ENCODE data around the gene STOM. TPM values are rescaled to one million over a fixed set of nuclear protein-coding genes. Genes with fewer than 3 reads are reported as not detected.

Gene STOM
- total RNA-seq, 1 donor: 114 TPM

DNA sequence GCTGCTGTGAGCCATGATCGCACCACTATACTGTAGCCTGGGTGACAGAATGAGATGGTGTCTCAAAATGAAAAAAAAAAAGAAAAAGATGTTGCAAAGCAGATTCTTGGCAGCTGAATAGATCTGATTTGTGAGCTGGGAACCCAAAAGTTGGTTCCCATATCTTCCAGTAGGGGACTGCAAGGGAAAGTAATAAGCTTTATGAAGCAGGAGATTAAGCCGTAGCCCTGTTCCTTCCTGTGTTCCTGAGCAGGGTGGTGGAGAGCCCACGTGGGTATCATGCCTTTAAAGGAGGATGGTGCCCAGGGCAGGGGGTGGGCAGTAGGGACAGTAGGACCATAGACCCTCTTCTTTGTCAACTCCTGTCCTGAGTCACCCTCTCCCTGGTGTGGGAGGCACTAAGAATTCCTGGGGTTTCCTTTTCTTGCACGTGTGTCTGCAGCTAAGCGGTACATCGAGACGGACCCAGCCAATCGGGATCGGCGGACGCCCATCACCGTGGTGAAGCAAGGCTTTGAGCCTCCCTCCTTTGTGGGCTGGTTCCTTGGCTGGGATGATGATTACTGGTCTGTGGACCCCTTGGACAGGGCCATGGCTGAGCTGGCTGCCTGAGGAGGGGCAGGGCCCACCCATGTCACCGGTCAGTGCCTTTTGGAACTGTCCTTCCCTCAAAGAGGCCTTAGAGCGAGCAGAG, 37.9 kb downstream of the STOM start:
- Histone ChIP-seq H3K4me2 (ENCODE audit: insufficient read depth, low read length) (peak overlapping the region; percentile 48), H3K36me3 (ENCODE audit: insufficient read depth, low read length) (peaks cover 76% of the 10 kb centered on the region), H2AFZ (ENCODE audit: low read length) (no peak overlapping the region), H4K20me1 (ENCODE audit: insufficient read depth, low read length) (peaks cover 3% of the 10 kb centered on the region), H3K9me3 (ENCODE audit: low read depth, low read length) (no peaks in the 10 kb centered on the region), H3K4me1 (ENCODE audit: insufficient read depth, low read length) (peaks cover 27% of the 10 kb centered on the region), H3K4me3 (ENCODE audit: insufficient read depth, low read length) (no peak overlapping the region), H3K79me2 (ENCODE audit: insufficient read depth, low read length) (no peaks in the 10 kb centered on the region), H3K27ac (ENCODE audit: low read depth, low read length) (peak overlapping the region; percentile 71), H3K27me3 (ENCODE audit: insufficient read depth, low read length) (no peaks in the 10 kb centered on the region)
- peak; percentile 93 for DNase-seq (ENCODE audit: insufficient read length, low spot score, missing footprints)
- TF ChIP-seq, protein P1, sequence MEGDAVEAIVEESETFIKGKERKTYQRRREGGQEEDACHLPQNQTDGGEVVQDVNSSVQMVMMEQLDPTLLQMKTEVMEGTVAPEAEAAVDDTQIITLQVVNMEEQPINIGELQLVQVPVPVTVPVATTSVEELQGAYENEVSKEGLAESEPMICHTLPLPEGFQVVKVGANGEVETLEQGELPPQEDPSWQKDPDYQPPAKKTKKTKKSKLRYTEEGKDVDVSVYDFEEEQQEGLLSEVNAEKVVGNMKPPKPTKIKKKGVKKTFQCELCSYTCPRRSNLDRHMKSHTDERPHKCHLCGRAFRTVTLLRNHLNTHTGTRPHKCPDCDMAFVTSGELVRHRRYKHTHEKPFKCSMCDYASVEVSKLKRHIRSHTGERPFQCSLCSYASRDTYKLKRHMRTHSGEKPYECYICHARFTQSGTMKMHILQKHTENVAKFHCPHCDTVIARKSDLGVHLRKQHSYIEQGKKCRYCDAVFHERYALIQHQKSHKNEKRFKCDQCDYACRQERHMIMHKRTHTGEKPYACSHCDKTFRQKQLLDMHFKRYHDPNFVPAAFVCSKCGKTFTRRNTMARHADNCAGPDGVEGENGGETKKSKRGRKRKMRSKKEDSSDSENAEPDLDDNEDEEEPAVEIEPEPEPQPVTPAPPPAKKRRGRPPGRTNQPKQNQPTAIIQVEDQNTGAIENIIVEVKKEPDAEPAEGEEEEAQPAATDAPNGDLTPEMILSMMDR (IDR thresholded peaks at IDR 0.05; ENCODE audit: extremely low read depth, low read depth, low read length): peak; percentile 65

DNA sequence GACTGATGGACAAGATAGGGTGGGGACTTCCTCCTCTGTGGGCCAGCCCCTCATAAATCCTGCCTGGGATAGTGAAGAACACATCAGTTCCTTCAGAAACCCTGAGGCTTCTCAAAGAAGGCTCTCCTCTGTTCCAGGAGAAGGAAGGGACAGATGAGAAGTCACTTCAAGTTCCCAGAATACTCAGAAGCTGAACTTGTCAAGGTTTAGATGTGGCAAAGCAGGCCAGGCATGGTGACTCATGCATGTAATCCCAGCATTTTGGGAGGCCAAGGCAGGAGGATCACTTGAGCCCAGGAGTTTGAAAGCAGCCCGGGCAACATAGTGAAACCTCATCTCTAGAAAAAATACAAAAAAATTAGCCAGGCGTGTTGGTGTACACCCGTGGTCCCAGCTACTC, 38.5 kb downstream of the STOM start:
- H3K27me3 ChIP-seq (ENCODE audit: insufficient read depth, low read length): no peaks in the 10 kb centered on the region
- peaks cover 3% of the 10 kb centered on the region for H4K20me1 ChIP-seq (ENCODE audit: insufficient read depth, low read length)
- H3K79me2 ChIP-seq (ENCODE audit: insufficient read depth, low read length): no peaks in the 10 kb centered on the region
- H3K4me2 ChIP-seq (ENCODE audit: insufficient read depth, low read length): no peak overlapping the region
- H3K27ac ChIP-seq (ENCODE audit: low read depth, low read length): peak overlapping the region; percentile 71
- peaks cover 78% of the 10 kb centered on the region for H3K36me3 ChIP-seq (ENCODE audit: insufficient read depth, low read length)
- H3K4me3 ChIP-seq (ENCODE audit: insufficient read depth, low read length): no peak overlapping the region
- peaks cover 32% of the 10 kb centered on the region for H3K4me1 ChIP-seq (ENCODE audit: insufficient read depth, low read length)
- DNase-seq (ENCODE audit: insufficient read length, low spot score, missing footprints): no peak
- TF ChIP-seq, protein P1 (IDR thresholded peaks at IDR 0.05; ENCODE audit: extremely low read depth, low read depth, low read length): no peak
- H2AFZ ChIP-seq (ENCODE audit: low read length): no peak overlapping the region
- no peaks in the 10 kb centered on the region for H3K9me3 ChIP-seq (ENCODE audit: low read depth, low read length)

DNA sequence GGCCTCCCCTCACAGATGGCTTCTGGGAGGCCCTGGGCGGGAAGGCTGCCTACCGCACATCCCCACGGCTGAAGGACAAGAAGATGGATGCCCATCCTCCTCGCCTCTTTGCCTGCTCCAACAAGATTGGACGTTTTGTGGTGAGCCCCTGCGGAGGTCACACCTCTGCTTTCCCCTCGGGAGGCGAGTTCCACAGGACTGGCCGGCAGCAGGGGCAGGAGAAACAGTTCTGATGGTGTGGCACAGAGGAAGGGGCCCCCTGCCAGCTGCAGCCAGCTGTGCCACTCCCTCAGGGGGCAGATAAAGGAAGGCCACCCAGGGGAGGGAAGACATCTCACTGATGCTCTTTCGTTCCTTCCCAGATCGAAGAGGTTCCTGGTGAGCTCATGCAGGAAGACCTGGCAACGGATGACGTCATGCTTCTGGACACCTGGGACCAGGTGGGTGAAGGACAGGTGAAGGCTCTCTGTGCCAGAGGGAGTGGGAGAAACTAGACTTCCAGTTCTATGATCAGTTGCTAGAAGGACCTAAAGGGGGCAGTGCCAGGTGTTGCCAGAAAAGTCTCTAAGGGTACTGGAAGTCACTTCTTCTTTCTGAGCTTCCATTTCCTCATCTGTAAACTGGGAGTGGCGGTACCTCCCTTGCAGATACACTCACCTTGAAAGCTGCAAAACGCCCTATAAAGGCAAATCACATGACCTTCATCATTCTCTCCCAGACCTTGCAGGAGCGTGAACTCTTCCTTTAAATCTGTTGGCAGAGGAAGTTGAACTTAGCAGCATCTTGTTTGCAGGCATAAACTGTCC, 41.0 kb downstream of the STOM start:
- no peak for DNase-seq (ENCODE audit: insufficient read length, low spot score, missing footprints)
- Histone ChIP-seq H3K4me1 (ENCODE audit: insufficient read depth, low read length) (peaks cover 32% of the 10 kb centered on the region), H2AFZ (ENCODE audit: low read length) (no peak overlapping the region)

More for the DNA sequence above, 41.0 kb downstream of the STOM start:
- Histone ChIP-seq H3K36me3 (ENCODE audit: insufficient read depth, low read length) (peaks cover 85% of the 10 kb centered on the region), H3K9me3 (ENCODE audit: low read depth, low read length) (no peaks in the 10 kb centered on the region), H3K79me2 (ENCODE audit: insufficient read depth, low read length) (peaks cover 6% of the 10 kb centered on the region), H3K4me3 (ENCODE audit: insufficient read depth, low read length) (no peak overlapping the region), H3K27me3 (ENCODE audit: insufficient read depth, low read length) (no peaks in the 10 kb centered on the region), H4K20me1 (ENCODE audit: insufficient read depth, low read length) (peaks cover 3% of the 10 kb centered on the region), H3K27ac (ENCODE audit: low read depth, low read length) (no peak overlapping the region), H3K4me2 (ENCODE audit: insufficient read depth, low read length) (no peak overlapping the region)
- TF ChIP-seq, protein P1 (IDR thresholded peaks at IDR 0.05; ENCODE audit: extremely low read depth, low read depth, low read length): no peak
